NCI-H128 (cell line): ENCODE results near the gene CTSK.

Experiments
- DNase-seq: peaks from one replicate; lab custom pipeline; 2025; ENCODE audit not compliant: unreplicated experiment; lab: John Stamatoyannopoulos, UW

CTSK gene

DNA sequence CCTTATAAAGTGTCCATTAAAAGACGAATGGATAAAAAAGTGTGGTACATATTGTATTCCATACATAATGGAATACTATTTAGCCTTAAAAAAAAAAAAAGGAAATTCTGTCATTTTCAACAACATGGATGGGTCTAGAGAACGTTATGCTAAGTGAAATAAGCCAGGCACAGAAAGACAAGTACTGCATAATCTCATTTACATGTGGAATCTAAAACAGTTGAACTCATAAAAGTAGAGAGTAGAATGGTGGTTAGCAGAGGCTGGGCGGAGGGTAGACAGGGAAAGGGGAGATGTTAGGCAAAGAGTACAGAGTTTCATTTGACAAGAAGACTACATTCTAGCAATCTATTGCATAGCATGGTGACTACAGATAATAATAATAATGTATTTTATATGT lies 45.0 kb downstream of the CTSK start:
- DNase-seq: no peak

- no peak for DNase-seq
Measured at GRCh38 chr1:150762552-150762951, 45.5 kb downstream of the CTSK start.

DNA sequence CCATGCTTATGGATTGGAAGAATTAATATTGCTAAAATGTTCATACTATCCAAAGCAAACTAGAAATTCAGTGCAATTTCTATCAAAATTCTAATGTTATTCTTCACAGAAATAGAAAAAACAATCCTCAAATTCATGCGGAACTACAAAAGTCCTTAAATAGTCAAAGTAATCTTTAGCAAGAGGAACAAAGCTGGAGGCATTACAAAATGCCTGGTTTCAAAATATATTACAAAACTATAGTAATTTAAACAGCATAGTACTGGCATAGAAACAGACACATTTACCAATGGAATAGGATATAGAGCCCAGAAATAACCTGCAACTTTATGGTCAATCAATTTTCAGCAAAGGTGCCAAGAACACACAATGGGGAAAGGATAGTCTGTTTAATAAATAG lies 46.3 kb downstream of the CTSK start:
- no peak for DNase-seq

DNA sequence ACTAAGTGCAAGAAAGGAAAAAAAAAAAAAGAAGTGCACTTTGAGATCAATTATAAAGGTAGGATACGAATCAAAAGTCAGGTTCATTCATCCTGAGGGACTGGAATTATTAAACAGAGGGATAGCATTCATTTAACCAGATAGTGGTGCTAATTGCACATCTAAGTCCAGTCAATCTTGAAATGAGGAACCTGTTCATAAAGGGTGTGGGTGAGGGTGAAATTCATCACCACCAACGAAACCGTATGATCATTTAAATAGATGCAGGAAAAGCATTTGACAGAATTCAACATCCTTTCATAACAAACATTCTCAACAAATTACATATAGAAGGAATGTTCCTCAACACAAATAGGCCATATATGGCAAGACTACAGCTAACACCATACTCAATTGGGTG lies 48.0 kb downstream of the CTSK start:
- DNase-seq: no peak

GRCh38 chr1:150753416-150753815 lies 54.6 kb downstream of the CTSK start:
- DNase-seq: no peak

- DNase-seq: no peak
Measured at GRCh38 chr1:150751443-150751842, 56.6 kb downstream of the CTSK start.

DNA sequence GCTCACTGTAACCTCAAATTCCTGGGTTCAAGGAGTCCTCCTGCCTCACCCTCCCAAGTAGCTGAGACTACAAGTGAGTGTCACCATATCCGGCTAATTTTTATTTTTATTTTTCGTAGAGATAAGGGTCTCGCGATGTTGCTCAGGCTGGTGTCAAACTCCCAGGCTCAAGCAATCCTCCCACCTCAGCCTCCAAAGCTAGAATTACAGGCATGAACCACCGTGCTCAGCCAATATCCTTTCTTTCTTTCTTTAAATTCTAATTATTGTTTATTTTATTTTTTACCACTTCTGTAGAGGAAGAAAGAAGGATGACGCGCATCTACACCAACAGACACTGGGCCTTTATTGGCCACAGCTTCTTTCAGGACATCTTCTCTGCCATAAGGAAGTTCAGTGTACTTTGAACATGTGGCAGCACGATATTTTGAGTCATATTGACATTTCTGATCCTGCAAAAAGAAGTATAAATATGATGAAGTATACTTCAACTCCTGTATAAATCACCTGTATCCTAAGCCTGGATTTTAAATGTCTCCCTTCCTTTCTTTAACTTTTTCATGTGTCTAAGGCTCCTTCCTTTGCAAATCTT lies 58.2 kb downstream of the CTSK start:
- DNase-seq: no peak

DNA sequence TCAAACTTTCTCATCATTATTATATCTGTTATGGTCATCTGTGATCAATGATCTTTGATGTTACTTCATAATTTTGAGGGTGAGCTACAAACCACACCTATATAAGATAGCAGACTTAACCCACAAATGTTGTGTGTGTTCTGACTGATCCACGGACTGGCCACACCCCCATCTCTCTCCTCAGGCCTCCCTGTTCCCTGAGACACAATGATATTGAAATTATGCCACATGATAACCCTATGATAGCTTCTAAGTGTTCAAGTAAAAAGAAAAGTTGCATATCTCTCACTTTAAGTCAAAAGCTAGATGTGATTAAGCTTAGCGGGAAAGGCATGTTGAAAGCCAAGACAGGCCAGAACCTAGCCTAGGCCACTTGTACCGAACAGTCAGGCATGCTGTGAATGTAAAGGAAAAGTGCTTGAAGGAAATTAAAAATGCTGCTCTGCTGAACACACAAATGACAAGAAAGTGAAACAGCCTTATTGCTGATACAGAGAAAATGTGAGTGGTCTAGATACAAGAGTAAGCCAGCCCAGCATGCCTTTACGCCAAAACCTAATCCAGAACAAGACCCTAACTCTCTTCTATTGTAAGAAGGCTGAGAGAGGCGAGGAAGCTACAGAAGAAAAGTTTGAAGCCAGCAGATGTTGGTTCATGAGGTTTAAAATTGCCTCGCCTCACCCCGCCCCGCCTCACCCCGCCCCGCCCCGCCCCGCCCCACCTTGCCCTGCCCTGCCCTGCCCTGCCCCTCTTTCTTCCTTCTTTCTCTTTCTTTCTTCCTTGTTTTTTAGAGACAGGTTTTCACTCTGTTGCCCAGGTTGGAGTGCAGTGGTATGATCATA lies 59.0 kb downstream of the CTSK start:
- DNase-seq: no peak
